Fibroblast of skin of left quadriceps (primary cell): ENCODE measurements around the gene ZDHHC1.

Experiments used
- DNase-seq, 2 experiments: peaks; one replicate each; pipeline ENCODE4 v3.0.0-alpha.2; 2013; ENCODE audit warnings: low read depth in 2 of 2

Gene ZDHHC1

DNA sequence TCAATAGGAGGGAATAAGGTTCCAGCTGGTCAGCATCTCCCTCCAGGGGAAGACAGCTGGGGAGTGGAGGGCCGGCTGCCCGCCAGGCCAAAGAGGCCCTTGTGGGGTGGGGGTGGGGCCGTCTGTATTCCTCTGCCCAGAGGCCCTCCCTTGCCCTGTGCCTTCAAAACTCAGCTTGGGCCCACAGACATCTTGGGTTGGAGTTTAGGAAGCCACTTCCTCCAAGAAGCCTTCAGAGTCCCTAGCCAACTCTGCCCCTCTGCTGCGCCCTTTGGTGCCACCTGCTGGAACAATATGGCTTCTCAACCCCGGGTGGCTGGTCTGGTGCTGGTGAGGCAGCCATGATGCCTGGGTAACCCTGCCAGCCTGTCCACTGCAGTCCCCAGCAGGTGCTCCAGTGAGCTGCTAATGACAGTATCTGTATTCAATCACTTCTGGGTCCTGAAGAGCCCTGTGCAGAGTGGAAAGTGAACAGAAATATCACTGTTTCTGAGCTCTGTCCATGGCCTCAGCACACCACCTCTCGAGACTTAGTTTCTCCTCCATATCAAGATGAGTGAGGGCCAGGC is 31.3 kb upstream of the ZDHHC1 start:
- DNase-seq, result no peak

DNA sequence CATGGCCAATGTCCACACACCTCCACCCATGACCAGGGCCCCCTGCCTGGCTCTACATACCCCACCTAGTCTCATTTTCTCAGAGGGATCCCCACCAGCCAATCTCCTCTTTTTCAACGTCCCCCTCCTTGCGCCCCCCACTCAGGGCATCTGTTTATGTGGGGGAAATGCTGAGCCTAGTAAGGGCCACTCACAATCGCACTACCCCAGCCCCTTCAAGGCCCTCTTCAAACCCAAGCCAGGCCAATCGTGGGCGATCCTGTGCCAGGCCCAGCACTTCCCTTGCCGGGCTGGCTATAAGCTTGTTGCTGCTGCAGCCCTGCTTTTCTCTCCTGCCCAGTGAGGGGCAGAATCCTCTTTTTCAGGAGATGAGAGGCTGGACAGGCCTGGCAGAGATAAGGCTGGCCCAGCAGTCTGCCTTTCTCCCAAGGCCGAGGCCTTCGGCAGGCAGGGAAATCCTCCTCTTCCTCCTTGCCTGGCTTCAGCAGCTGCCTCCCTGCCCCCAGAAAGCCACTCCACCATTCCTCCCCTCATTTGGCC is 30.8 kb upstream of the ZDHHC1 start:
- no peak for DNase-seq

DNA sequence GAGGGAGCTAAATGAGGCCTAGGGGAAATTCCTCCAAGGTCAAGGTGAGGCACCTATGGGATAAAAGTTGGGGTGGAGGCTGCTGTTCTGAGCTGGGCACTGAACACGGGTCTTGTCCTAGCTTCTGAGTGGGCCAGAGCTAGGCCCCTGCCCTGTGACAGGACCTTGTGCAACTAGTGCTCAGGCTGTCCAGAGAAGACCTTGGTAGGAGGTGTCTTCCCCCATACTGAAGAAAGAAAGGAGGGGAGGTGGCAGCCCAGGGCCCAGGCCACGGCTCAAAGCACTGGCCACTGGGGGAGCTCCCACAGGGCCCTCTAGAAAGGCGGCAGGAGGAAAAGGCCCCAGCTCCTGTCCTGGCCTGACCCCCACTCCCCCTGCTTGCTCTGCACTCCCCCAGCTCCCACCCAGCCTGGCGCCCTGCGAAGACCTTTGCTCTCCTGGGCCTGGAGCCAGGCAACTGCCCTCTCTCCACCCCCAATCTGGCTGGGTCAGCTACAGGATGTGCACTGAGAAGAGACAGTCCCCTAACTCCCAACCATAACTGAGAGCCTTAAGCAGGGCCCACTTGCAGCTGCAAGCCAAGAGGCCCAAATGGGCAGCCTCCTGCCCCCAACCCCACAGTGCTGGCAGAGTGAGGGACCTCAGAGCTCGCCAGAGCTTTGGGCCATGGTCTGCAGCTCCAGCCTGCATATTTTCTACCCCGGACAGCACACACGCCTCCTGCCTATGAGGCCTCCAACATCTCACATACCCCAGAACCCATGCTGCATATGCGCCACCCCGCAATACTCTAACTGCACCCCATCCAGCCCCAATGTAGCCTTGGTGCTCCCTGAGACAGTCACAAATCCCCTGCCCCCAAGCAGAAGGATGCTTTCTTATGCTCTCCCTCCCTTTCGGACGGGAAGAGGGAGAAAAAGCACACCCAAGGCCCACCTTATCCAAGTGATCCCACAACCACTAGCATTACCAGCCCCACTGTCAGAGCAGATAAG is 29.9 kb upstream of the ZDHHC1 start:
- no peak for DNase-seq

DNA sequence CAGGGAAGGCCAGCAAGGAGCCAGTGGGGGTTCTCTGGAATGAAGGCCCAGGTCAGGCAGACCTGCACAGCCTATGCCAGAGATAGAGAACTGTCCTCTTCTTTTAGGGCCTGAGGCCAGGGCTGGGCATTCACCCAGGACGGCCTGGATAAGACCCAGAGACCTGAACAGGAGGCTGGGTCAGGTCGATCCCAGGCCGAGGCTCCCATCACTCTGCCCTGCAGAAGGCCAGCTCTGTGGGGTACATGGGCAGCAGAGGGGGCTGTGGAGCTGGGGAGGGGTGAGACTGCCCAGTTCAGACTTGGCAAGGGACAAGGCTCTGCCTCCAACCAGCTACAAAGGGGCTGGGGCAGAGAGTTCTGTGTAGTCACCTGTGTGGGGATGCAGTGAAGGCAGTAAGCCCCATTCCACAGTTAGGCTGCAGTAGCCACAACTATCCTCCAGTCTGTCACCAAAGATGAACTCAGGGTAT is 29.2 kb upstream of the ZDHHC1 start:
- DNase-seq, result no peak

DNA sequence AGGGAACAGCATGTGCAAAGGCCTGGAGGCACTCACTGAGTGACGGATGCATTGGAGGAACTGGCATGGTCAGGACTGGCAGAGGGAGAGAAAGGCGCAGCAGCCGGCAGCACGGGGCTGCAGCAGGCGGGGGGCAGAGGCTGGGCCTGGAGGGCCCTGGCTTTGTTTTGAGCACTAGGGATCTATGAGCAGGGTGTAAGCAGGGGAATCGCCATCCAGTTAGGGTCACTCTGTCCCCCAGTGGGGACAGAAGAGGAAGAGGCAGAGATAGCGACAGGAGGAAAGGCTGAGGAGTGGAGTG is 28.8 kb upstream of the ZDHHC1 start:
- no peak for DNase-seq

DNA sequence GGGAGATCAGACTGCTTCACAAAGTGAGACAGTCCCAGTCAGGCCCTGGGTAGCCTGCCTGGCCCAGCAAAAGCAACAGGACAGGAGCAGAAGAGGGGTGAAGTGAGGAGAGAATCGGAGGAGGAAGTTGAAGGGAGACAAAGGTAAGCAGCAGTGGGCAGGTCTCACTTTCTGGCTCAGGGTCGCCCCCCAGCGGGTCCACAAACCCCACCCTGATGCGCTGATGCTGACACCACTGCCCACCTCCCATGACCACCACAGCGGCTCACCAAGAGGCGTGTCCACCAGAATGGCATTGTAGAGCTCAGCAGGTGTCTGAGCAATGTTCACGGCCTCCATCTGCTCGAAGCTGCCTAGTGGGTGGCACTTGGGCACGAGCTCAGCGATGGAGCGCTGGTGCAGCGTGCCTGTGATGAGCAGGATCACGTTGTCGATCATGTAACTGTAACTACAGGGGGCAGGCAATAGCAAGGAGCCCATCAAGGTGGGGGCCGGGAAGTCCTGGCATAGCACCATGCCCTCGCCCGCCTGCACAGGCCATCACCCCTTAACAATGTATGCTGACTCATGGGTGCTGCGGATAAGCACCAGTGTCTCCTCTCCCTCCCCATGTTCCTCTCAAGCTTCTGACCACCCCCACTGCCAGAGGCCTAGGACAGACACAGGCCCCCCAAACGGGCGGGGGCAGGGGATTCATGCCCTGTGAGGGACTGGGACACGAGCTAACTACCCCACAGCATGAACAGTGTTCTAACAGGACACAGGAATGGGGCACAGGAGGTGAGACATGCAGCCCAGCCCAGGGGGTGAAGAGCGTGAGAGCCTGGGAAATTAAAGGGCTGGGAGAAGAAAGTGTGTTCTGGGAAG is 28.2 kb upstream of the ZDHHC1 start:
- no peak for DNase-seq

DNA sequence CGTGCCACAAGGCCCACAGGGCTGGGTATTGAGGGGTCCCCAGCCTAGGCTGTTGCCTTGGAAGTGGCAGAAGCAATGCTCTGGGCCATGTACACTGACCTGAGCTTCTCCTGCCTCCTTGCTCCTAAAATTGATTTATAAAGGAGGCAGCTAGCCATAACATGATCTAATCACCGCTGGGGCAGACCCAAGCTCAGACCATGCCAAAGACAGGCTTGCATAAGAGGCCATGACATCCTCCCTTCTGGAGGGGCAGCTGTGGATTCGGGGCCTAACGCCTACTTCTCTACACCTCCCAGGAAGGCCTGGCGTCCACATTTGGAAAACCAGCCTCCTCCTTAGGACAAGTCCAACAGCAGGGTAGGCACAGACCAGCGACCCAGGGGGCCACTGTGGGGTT is 27.0 kb upstream of the ZDHHC1 start:
- no peak for DNase-seq

DNA sequence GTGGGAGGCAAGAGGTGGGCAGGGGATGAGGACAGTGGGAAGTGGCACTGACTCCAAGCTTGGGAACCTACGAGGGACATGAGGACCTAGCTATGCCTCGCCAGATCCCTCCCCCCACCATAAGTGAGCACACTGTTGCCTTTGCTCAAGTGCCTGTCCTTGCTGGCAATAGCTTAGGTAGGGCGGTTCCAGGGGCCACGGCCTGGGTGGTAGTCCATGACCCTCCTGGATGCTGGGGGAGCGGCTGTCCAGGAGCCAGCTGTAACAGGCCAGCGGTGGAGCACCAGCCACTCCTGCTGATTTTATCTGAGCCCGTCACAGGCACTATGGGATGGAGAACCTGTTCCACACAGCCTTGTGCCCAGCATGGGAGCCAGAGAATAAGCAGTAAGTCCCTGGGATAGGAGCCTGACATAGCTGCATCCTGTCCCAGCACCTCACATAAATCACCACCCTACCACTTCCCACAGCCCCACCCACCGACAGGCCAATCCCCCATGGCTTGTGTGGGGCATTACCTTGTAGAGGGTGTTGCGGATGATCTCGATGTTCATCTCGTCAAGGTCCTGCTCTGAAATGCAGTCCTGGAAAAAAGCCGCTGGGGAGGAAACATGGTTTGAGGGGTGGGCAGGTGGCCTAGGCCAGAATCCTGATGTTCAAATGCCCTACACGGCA is 26.4 kb upstream of the ZDHHC1 start:
- DNase-seq, result no peak

DNA sequence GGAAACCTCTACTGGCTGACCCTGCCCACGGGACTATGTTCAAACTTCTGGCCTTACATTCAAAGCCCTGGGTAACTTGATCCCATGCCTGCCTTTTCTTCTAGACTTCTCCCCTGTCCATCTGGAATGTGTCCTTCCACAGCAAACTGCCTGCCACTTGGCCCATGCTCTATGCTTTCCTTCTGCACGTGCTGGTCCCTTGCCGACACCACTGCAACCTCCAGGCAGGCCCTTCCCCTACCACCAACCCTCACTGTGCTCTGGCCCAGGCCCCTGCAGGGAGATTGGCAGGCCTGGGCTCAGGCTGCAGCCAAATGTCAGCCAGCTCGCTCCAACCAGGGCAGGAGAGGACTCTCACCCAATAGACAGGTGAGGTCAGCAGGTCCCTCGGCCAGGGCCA is 25.6 kb upstream of the ZDHHC1 start:
- no peak for DNase-seq

DNA sequence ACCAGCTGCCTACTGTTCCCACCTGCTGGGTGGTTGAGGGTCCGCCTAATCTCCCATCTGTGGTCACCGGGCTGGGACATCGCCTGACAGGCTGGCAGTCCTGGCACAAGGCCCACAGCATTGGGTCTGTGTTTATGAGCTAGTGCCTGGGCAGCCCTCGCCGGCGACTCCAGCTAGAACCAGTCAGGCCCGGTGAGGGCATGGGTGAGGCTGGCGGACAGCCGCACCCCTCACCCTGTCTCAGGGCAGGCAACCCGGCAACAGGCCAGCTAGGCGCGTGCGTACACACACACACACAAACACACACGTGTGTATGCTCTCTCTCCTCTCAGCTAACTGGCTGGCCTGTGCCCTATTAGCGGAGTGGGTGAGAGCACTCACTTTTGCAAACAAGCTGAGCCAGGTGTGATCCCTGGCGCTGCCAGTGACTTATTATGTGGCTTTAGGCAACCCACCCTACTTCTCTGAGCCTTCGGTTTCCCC is 25.0 kb upstream of the ZDHHC1 start:
- DNase-seq, result no peak

DNA sequence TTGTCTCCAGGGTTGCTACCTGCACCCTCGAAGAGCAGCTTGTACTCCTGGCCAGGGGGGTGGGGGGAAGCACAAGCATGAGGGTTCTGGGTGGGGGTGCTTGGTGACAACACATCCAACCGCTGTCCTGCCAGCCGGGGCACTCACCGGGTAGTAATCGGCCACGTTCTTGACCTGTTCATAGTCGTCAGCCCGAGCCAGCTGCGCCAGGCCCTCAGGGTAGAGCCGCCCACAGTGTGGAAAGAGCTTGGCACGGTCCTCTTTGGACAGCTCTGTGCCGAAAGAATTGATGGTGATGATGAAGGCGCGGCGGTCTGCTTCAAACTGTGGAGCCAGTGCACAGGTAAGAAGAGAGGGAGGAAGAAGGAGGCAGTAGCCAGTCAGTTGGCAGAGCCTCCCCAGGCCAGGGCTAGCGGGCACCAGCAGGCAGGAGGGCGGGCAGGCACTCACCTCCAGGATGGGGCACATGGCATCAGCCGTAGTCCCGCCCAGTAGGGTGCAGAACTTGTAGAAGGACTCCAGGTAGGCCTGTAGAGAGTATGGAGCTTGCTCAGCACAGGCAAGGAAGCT is 22.6 kb upstream of the ZDHHC1 start:
- no peak for DNase-seq

DNA sequence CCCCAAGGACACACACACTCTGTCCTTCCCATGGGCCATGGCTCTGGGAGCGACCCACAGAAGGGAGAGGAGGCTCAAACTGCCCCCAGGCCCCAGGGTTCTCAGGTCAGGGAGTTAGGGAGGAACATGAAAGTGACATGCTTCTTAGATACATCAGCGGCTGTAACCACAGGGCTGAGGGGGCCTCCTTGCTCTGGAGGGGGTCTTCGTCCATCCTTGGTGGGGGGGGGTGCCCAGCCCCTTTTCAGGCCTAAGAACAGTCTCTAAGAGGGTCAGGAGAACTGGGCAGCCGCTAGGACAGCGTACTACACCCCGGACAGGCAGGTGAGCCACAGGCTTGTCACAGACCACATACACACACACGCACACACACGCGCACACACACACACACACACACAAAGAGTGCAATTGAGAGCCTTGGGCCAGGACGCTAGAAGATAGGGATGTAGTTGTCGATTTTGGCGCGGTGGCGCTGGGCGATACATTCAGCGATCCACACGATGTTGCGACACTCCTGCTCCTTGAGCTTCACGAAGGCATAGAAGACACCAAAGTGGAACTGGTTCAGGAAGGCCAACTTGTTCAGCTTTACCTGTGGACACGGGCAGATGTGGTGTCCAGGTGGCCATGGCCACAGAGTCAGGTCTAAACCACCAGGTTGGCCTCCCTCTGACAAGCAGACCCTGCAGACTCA is 22.0 kb upstream of the ZDHHC1 start:
- no peak for DNase-seq

DNA sequence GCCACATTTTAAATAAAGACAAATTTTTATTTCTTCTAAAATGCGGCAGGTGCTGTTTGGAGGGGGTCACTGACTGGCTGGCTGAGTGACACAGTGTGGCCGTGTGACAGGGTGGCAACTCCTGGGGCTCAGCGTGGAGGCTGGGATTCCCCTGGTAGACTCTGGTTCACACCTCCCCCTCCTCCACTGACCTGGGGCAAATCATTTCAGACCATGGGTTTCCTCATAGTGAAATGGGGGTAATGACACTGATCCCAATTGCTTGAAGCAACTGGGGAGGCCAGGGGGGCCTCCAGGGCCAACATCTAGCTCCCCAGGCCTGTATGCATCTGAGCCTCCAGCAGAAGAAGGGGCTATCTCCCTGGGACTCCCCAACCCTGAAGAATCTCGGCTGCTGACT is 21.2 kb upstream of the ZDHHC1 start:
- DNase-seq, result no peak

DNA sequence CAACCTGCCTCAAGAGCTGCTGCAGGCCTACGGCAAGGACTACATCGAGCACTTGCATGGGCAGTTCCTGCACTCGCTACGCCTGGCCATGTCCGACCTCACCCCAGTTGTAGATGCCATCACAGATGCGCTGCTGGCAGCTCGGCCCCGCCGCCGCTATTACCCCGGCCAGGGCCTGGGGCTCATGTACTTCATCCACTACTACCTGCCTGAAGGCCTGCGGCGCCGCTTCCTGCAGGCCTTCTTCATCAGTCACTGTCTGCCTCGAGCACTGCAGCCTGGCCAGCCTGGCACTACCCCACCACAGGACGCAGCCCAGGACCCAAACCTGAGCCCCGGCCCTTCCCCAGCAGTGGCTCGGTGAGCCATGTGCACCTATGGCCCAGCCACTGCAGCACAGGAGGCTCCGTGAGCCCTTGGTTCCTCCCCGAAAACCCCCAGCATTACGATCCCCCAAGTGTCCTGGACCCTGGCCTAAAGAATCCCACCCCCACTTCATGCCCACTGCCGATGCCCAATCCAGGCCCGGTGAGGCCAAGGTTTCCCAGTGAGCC is 20.4 kb upstream of the ZDHHC1 start:
- DNase-seq, result no peak

DNA sequence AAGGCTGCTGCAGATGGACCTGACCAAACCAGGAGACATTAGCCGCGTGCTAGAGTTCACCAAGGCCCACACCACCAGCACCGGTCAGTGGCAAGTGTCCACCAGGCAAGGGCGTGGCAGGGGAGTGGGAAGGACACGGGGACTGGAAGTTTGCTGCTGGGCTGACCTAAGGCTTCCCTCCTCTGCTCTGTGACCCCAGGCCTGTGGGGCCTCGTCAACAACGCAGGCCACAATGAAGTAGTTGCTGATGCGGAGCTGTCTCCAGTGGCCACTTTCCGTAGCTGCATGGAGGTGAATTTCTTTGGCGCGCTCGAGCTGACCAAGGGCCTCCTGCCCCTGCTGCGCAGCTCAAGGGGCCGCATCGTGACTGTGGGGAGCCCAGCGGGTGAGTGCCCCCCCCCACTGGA is 19.5 kb upstream of the ZDHHC1 start:
- no peak for DNase-seq

DNA sequence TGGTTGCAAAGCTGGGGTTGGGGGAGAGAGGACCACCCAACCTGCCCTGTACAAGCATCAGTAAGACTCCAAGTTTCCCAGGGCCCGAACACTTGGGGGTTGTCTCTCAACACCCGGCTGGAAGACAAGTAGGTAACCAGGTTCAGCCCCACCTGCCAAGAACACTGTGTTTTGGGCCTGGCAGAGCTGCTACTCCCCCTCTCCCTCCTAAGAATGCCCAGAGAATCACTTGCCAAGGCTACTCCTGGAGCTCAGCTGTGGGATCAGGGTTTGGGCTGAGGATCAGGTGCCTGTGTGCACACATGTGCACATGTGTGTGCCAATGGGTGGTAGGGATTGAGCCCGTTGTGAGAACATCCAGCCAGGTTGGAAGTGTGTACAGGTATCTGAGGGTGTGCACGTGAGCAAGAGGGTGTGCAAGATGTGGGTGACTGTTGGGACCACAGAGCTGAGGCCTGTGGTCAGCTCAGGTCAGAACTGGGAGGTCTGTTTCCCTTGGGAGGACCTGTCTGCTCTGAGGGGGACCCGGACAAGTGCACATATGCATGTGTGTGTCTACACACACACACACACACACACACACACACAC is 16.9 kb upstream of the ZDHHC1 start:
- DNase-seq, result no peak

DNA sequence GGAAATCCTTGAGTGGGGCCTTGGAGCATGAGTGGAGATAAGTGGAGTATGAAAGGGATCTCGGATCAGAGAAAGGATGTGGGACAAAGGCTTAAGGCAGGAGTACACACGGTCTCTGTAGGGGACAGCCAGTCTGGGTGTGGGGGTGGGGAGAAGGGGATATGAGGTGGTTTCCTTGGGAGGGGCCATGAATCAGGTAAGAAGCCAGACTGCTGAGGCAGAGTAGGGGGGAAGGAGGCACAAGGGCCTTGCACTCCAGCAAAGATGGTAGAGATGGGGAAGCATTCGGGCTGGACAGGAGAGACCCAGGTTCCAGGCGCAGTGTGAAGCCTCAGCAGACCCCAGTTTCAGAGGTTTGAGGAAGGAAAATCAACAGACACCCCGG is 16.2 kb upstream of the ZDHHC1 start:
- no peak for DNase-seq

DNA sequence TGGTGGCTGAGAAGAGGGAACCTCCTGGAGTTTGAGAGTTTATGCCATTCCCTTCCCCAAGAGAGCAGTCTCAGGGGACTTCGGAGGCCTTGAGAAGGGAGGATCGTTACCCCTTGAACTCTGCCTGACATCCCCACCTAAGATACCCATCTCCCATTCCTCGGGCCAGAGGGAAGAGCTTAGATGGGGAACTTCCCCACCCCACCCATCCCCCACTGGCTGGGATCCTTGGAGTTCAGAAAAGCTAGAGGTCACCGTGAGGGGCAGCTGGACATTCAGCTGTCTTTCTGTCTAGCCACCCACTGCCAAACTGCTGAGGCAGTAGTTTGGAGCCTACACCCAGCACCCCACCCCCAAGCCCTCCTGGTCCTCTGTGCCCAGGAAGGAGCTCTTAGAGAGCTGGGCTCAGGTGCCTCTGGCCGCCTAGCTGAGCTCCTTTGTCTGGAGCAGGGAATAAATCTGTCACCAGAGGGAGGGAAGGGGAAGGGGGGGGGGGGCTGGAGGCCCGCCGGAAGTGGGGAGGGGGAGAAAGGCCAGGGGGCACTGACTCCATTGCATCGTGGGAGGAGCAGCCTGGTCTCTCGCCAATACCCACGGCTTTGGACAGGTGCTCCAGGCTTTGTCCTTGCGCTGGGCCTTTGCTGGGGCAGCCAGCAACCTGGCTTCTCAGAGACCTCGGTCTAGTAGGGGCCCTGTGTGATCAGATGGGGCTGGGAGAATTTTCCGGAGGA is 15.7 kb upstream of the ZDHHC1 start:
- no peak for DNase-seq
